Measurements from ENCODE around the gene SPCS1.

DNA sequence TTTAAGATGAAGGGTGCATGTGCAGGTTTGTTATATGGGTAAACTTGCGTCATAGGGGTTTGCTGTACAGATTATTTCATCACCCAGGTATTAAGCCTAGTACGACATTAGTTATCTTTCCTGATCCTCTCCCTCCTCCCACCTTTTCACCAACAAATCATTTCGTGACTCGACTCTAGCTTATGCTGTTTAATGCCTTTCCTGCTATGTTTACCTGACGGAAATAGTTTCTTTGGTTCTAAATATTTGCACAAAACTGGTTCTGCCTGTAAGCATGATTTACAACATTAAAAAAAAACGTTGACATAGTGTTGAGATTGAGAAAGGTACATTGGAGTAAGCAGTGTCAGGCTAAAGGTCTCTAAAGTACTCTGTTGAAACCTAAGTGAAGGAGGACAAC lies 17.6 kb upstream of the SPCS1 start:
- TF ChIP-seq, protein P1, sequence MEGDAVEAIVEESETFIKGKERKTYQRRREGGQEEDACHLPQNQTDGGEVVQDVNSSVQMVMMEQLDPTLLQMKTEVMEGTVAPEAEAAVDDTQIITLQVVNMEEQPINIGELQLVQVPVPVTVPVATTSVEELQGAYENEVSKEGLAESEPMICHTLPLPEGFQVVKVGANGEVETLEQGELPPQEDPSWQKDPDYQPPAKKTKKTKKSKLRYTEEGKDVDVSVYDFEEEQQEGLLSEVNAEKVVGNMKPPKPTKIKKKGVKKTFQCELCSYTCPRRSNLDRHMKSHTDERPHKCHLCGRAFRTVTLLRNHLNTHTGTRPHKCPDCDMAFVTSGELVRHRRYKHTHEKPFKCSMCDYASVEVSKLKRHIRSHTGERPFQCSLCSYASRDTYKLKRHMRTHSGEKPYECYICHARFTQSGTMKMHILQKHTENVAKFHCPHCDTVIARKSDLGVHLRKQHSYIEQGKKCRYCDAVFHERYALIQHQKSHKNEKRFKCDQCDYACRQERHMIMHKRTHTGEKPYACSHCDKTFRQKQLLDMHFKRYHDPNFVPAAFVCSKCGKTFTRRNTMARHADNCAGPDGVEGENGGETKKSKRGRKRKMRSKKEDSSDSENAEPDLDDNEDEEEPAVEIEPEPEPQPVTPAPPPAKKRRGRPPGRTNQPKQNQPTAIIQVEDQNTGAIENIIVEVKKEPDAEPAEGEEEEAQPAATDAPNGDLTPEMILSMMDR (IDR thresholded peaks at IDR 0.05): no peak
- no peak for TF ChIP-seq EP300 (IDR thresholded peaks at IDR 0.05)
- no peak for TF ChIP-seq POLR2A (IDR thresholded peaks at IDR 0.05)
- peak in 2 of 3 donors; percentile 36 to 56 for TF ChIP-seq POLR2AphosphoS5 (IDR thresholded peaks at IDR 0.05)
